Measurements from ENCODE around the gene CCL8.

DNA sequence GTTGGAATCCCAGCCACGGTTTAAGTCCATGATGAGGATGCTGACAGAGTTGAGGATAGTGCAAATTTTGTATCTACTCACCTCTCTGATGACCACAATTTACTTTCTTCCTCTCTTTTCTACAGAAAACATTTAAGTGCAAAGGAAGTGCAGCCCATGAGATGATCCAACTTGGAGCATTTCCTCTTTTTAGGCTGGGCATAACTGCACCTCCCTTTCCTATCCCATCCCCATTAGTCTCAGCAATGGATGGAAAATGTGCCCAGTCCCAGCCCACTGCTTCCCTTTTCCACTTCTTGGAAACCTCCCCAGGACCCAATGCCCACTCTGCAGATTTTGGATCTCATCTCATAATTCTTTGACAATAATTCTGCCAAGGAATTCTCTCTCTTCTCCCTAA lies 16.6 kb upstream of the CCL8 start:
- TF ChIP-seq TAF1 (IDR thresholded peaks at IDR 0.05; ENCODE audit: borderline replicate concordance, low read depth, low read length) (no peak), RAD21 (IDR thresholded peaks at IDR 0.05; ENCODE audit: insufficient read depth, low read depth, low read length) (no peak), JUND (IDR thresholded peaks at IDR 0.05; ENCODE audit: low read depth, low read length) (no peak), CBFB (IDR thresholded peaks at IDR 0.05; ENCODE audit: low read depth) (no peak), EZH2 (IDR thresholded peaks at IDR 0.05; ENCODE audit: borderline replicate concordance, control insufficient read depth, low read depth, low read length) (no peak), POLR2AphosphoS5 (IDR thresholded peaks at IDR 0.05; ENCODE audit: low read length) (no peak), SIN3A (IDR thresholded peaks at IDR 0.05; ENCODE audit: low read depth, low read length) (no peak)
- TF ChIP-seq, protein P1, sequence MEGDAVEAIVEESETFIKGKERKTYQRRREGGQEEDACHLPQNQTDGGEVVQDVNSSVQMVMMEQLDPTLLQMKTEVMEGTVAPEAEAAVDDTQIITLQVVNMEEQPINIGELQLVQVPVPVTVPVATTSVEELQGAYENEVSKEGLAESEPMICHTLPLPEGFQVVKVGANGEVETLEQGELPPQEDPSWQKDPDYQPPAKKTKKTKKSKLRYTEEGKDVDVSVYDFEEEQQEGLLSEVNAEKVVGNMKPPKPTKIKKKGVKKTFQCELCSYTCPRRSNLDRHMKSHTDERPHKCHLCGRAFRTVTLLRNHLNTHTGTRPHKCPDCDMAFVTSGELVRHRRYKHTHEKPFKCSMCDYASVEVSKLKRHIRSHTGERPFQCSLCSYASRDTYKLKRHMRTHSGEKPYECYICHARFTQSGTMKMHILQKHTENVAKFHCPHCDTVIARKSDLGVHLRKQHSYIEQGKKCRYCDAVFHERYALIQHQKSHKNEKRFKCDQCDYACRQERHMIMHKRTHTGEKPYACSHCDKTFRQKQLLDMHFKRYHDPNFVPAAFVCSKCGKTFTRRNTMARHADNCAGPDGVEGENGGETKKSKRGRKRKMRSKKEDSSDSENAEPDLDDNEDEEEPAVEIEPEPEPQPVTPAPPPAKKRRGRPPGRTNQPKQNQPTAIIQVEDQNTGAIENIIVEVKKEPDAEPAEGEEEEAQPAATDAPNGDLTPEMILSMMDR (IDR thresholded peaks at IDR 0.05 in 2 of 3, conservative IDR thresholded peaks at IDR 0.05 in 1 of 3; ENCODE audit: control insufficient read depth in 2 of 3, extremely low read depth in 1 of 3, insufficient read depth in 1 of 3, low read depth in 3 of 3, low read length in 3 of 3), result no peak
- TF ChIP-seq, protein P2, sequence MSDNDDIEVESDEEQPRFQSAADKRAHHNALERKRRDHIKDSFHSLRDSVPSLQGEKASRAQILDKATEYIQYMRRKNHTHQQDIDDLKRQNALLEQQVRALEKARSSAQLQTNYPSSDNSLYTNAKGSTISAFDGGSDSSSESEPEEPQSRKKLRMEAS (IDR thresholded peaks at IDR 0.05; ENCODE audit: low read depth, low read length), result no peak
